ENCODE results near the gene LIPG. TPM values are rescaled to one million over a fixed set of nuclear protein-coding genes. Genes with fewer than 3 reads are reported as not detected.
"Not testable (repeated sequence)": the region's sequence is repeated elsewhere in the genome, so short reads cannot be mapped to it uniquely, and the experiment has no call there.

LIPG gene
- polyA plus RNA-seq, 2 of the 4 experiments (the other 2 are of a cell fraction): 0.36 to 0.65 TPM

DNA sequence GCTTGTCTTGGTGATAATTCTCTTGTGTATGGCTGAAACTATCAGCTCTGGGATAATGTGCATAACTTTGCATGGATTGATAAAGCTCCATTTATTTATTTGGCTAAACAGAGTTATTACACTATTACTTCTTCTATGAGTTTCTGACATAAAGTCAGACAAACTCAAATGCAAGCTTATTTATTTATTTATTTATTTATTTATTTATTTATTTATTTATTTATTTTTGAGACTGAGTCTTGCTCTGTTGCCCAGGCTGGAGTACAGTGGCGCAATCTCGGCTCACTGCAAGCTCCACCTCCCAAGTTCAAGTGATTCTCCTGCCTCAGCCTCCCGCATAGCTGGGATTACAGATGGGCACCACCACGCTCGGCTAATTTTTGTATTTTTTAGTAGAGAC is 46.9 kb upstream of the LIPG start:
- H3K4me2 ChIP-seq; H3K4me1 ChIP-seq; H3K4me3 ChIP-seq; DNase-seq (ENCODE audit: low read depth in 1 of 2, low spot score in 1 of 2); H3K9me3 ChIP-seq; FAIRE-seq; H3K27ac ChIP-seq; ATAC-seq: not testable (repeated sequence)
- TF ChIP-seq ZC3H11A (IDR thresholded peaks at IDR 0.05): peak; percentile 80
- POLR2A ChIA-PET: interaction anchor here (1.1 kb wide), 1 partner anchor 344 kb away, joined by 3 read pairs; no protein-coding TSS in a partner anchor
- WGBS (ENCODE audit: missing lambda C conversion rate): 84% methylated on average over 5 of the region's 5 CpGs
- CTCF ChIA-PET: interaction anchor here (0.8 to 11.3 kb wide), 3 partner anchors 44 to 344 kb away, joined by 3 to 176 read pairs (median 3); no protein-coding TSS in a partner anchor

DNA sequence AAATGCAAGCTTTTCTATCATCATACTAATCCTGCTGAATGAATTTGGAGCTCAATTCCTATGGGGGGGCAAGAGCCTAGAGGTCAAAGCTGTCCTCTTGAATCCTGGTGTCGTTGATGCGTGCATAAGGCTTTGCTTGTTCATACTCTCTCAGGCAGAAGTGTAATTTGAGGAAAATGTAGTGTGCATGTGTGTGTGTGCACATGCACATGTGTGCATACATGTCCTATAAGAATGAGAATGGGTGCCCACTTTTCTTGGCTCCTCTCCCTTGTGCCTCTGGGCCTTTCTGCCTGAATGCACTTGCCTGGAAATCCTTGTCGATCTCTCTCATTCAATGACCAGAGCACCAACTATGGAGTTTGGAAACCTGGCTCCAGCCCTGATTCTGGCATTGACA is 46.3 kb upstream of the LIPG start:
- FAIRE-seq: no peak
- TF ChIP-seq KDM1A (IDR thresholded peaks at IDR 0.05; ENCODE audit: low read depth) (no peak), TP53 (CRISPR knock-in tag; IDR thresholded peaks at IDR 0.05) (no peak), RARB (CRISPR knock-in tag; IDR thresholded peaks at IDR 0.05) (no peak), BHLHE40 (IDR thresholded peaks at IDR 0.05; ENCODE audit: low read depth, low read length) (no peak), ZNF302 (CRISPR knock-in tag; IDR thresholded peaks at IDR 0.05) (no peak), NR3C1 (IDR thresholded peaks at IDR 0.05) (no peak), HOXA7 (CRISPR knock-in tag; IDR thresholded peaks at IDR 0.05) (no peak), RCOR1 (IDR thresholded peaks at IDR 0.05; ENCODE audit: low read depth, low read length) (no peak), SMC3 (IDR thresholded peaks at IDR 0.05) (no peak), CBX2 (IDR thresholded peaks at IDR 0.05; ENCODE audit: borderline replicate concordance, low read depth) (no peak), MAZ (IDR thresholded peaks at IDR 0.05; ENCODE audit: borderline replicate concordance, low read depth, low read length) (no peak), POLR2AphosphoS2 (conservative IDR thresholded peaks at IDR 0.05; ENCODE audit: low read length) (no peak)
- TF ChIP-seq, protein P1, sequence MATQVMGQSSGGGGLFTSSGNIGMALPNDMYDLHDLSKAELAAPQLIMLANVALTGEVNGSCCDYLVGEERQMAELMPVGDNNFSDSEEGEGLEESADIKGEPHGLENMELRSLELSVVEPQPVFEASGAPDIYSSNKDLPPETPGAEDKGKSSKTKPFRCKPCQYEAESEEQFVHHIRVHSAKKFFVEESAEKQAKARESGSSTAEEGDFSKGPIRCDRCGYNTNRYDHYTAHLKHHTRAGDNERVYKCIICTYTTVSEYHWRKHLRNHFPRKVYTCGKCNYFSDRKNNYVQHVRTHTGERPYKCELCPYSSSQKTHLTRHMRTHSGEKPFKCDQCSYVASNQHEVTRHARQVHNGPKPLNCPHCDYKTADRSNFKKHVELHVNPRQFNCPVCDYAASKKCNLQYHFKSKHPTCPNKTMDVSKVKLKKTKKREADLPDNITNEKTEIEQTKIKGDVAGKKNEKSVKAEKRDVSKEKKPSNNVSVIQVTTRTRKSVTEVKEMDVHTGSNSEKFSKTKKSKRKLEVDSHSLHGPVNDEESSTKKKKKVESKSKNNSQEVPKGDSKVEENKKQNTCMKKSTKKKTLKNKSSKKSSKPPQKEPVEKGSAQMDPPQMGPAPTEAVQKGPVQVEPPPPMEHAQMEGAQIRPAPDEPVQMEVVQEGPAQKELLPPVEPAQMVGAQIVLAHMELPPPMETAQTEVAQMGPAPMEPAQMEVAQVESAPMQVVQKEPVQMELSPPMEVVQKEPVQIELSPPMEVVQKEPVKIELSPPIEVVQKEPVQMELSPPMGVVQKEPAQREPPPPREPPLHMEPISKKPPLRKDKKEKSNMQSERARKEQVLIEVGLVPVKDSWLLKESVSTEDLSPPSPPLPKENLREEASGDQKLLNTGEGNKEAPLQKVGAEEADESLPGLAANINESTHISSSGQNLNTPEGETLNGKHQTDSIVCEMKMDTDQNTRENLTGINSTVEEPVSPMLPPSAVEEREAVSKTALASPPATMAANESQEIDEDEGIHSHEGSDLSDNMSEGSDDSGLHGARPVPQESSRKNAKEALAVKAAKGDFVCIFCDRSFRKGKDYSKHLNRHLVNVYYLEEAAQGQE (IDR thresholded peaks at IDR 0.05): no peak
- TF ChIP-seq, protein P2, sequence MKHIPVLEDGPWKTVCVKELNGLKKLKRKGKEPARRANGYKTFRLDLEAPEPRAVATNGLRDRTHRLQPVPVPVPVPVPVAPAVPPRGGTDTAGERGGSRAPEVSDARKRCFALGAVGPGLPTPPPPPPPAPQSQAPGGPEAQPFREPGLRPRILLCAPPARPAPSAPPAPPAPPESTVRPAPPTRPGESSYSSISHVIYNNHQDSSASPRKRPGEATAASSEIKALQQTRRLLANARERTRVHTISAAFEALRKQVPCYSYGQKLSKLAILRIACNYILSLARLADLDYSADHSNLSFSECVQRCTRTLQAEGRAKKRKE (CRISPR knock-in tag; IDR thresholded peaks at IDR 0.05; ENCODE audit: low read depth): no peak
- TF ChIP-seq, protein P3, sequence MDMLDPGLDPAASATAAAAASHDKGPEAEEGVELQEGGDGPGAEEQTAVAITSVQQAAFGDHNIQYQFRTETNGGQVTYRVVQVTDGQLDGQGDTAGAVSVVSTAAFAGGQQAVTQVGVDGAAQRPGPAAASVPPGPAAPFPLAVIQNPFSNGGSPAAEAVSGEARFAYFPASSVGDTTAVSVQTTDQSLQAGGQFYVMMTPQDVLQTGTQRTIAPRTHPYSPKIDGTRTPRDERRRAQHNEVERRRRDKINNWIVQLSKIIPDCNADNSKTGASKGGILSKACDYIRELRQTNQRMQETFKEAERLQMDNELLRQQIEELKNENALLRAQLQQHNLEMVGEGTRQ (IDR thresholded peaks at IDR 0.05): no peak
- TF ChIP-seq, protein P4, sequence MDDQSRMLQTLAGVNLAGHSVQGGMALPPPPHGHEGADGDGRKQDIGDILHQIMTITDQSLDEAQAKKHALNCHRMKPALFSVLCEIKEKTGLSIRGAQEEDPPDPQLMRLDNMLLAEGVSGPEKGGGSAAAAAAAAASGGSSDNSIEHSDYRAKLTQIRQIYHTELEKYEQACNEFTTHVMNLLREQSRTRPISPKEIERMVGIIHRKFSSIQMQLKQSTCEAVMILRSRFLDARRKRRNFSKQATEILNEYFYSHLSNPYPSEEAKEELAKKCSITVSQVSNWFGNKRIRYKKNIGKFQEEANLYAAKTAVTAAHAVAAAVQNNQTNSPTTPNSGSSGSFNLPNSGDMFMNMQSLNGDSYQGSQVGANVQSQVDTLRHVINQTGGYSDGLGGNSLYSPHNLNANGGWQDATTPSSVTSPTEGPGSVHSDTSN (IDR thresholded peaks at IDR 0.05): no peak
- TF ChIP-seq, protein P5, sequence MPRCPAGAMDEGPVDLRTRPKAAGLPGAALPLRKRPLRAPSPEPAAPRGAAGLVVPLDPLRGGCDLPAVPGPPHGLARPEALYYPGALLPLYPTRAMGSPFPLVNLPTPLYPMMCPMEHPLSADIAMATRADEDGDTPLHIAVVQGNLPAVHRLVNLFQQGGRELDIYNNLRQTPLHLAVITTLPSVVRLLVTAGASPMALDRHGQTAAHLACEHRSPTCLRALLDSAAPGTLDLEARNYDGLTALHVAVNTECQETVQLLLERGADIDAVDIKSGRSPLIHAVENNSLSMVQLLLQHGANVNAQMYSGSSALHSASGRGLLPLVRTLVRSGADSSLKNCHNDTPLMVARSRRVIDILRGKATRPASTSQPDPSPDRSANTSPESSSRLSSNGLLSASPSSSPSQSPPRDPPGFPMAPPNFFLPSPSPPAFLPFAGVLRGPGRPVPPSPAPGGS (IDR thresholded peaks at IDR 0.05): no peak
- TF ChIP-seq, protein P6, sequence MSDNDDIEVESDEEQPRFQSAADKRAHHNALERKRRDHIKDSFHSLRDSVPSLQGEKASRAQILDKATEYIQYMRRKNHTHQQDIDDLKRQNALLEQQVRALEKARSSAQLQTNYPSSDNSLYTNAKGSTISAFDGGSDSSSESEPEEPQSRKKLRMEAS (IDR thresholded peaks at IDR 0.05): no peak
- WGBS (ENCODE audit: missing lambda C conversion rate): 93% methylated on average over 3 of the region's 3 CpGs
- H3K9me3 ChIP-seq: no peaks in the 10 kb centered on the region
- ATAC-seq: no peak
- ChIA-PET CTCF (interaction anchor here (0.8 to 11.3 kb wide), 2 partner anchors 268 to 343 kb away, joined by 3 to 176 read pairs; no protein-coding TSS in a partner anchor), POLR2A (interaction anchor here (1.1 kb wide), 1 partner anchor 343 kb away, joined by 3 read pairs; no protein-coding TSS in a partner anchor)
- no peak overlapping the region for H3K27ac ChIP-seq
- H3K4me1 ChIP-seq: no peaks in the 10 kb centered on the region
- no peak overlapping the region for H3K4me3 ChIP-seq
- no peak for DNase-seq (ENCODE audit: low read depth in 1 of 2, low spot score in 1 of 2)
- no peak overlapping the region for H3K4me2 ChIP-seq

All from A549 (cell line).